NCI-H2227 treated with DMSO at 0.1 percent for 48 hours (cell line): ENCODE data around the gene TFG.
A peak's percentile ranks its signal among the peaks of the same experiment; 100 is the strongest.

Experiments used
- DNase-seq: peaks from one replicate; lab custom pipeline; 2025; lab: John Stamatoyannopoulos, UW

The TFG gene

GRCh38 chr3:100706365-100706764, 2.9 kb upstream of the TFG start:
- DNase-seq = no peak

GRCh38 chr3:100708644-100708988, 678 bp upstream of the TFG start:
- DNase-seq = no peak

GRCh38 chr3:100709842-100710260, 557 bp downstream of the TFG start:
- DNase-seq = peak; percentile 16

GRCh38 chr3:100710261-100710968, 1.1 kb downstream of the TFG start:
- peak; percentile 11 for DNase-seq

GRCh38 chr3:100715176-100715575, 5.9 kb downstream of the TFG start:
- no peak for DNase-seq

- DNase-seq = no peak
Measured at GRCh38 chr3:100717063-100717462, 7.8 kb downstream of the TFG start.

- DNase-seq = no peak
Measured at GRCh38 chr3:100717637-100718487, 8.6 kb downstream of the TFG start.

- DNase-seq = no peak
Measured at GRCh38 chr3:100719136-100719535, 9.8 kb downstream of the TFG start.

GRCh38 chr3:100720426-100720825, 11.1 kb downstream of the TFG start:
- peak; percentile 12 for DNase-seq

- DNase-seq = no peak
Measured at GRCh38 chr3:100725935-100726513, 16.7 kb downstream of the TFG start.

- no peak for DNase-seq
Measured at GRCh38 chr3:100726706-100727105, 17.4 kb downstream of the TFG start.

GRCh38 chr3:100730524-100730923, 21.2 kb downstream of the TFG start:
- no peak for DNase-seq

GRCh38 chr3:100732435-100732834, 23.1 kb downstream of the TFG start:
- no peak for DNase-seq

GRCh38 chr3:100737334-100737733, 28.0 kb downstream of the TFG start:
- DNase-seq = no peak

GRCh38 chr3:100740207-100740606, 30.9 kb downstream of the TFG start:
- DNase-seq = no peak

- DNase-seq = no peak
Measured at GRCh38 chr3:100743535-100743934, 34.2 kb downstream of the TFG start.

- DNase-seq = no peak
Measured at GRCh38 chr3:100744671-100745070, 35.4 kb downstream of the TFG start.

GRCh38 chr3:100745617-100746016, 36.3 kb downstream of the TFG start:
- DNase-seq = no peak

- no peak for DNase-seq
Measured at GRCh38 chr3:100746092-100746491, 36.8 kb downstream of the TFG start.

GRCh38 chr3:100748220-100748619, 38.9 kb downstream of the TFG start:
- DNase-seq = no peak

- DNase-seq = no peak
Measured at GRCh38 chr3:100748967-100749366, 39.7 kb downstream of the TFG start.

- DNase-seq = no peak
Measured at GRCh38 chr3:100753846-100754245, 44.6 kb downstream of the TFG start.
